HG02885 (cell line): ENCODE measurements around the gene B9D1.

Experiments used
- ATAC-seq: cut with Tn5 transposase; IDR thresholded peaks from one replicate; pipeline ENCODE4 v1.9.1; 2021; ENCODE audit warnings: mild to moderate bottlenecking; ENCODE audit not compliant: unreplicated experiment, poor library complexity

B9D1 gene, protein sequence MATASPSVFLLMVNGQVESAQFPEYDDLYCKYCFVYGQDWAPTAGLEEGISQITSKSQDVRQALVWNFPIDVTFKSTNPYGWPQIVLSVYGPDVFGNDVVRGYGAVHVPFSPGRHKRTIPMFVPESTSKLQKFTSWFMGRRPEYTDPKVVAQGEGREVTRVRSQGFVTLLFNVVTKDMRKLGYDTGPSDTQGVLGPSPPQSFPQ

DNA sequence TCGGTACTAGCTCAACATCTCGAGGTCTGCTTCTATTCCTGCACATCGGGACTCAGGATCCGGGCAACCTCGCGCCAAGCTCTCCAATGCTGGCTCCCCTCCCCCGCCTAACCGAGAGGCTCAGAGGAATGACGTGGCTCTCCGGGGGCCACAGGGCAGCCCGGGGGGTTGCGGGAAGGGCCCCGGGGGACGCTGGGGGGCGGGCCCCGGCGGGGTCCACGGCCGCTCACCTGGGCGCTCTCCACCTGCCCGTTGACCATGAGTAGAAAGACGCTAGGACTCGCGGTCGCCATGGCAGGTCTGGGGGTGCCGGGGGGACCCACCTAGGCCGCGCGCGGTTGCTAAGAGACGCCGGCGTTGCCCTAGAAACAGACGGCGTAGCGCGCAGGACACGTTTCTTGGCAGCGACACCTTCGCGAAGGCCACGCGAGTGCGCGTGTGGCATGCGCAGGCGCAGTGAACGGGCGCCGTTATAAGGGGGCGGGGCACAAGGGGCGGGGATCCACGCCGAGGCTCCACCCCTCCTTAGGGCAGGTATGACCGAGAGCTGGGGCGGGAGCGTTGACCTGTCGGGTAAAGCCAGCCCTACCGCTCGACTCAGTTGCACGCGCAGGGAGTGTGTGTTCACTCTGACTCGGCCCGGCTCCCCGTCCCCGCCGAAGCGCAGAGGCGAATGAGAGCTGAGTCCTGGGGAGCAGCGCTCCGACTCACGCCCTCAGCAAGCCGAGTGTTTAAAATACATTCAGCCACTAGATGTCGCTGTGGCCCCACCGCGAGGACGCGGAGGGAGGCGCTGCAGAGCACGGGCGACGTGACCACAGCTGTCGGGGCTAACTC lies at the start of gene B9D1:
B9D1 (minus strand) TSS at position 447 of the 837 bp plus-strand sequence; CDS start at position 293, 154 bp downstream.
- ATAC-seq, result peak; percentile 82

DNA sequence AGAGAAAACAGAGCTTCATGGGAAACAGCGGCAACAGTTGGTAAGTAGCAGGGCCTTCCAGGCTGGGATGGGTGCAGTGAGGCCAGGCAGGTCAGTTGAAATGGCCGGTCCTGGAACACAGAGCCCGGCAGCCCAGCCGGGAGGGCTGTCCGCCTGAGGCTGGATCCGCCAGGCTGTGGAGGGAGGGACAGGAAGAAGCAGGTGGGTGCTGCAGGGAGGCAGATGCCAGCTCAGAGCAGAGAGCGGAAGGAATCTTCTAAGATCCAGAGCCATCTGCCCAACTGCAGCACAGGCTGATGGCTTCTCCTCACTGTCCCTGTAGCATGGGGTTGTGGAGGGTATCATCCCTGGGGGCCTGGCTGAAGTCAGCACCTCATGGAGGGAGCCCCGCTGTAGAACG lies 49.1 kb upstream of the B9D1 start:
- no peak for ATAC-seq

DNA sequence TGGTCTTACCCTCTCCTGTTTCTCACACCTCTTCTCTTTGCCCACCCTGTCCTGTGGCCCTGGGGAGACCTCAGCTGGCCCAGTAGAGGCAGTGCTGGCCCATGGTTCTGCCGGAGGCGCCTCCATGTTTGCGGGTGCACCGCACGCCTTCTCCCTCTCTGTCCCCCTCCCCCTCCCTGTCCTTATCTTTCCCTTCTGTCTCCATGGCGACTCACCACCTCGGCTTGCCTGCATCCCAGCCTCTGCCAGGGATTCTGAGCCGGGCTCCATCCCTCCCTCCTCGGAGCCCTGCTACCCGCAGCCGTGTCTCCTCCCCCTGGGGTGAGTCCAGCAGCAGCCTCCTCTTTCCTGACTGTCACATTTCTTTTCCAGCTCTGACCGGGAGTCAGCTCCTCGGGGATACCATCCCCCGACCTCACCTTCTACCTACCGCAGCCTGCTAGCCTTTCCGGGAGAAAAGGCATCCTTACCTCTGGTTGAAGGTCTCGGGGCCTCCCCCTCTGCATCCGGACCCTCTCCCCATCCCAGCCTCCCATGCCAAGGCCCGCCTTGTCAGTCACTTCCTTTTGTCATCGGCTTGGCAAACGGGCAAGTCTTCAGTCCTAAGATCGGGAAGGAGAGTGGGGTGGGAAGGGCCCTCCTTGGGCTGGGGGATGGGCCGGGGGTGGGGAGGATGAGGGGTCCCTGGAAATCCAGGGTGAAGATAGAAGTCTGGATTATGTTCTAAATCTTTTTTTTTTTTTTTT lies 48.5 kb upstream of the B9D1 start, which contains the start of gene RNF112:
RNF112 (plus strand) TSS at position 358 of the 746 bp plus-strand sequence; CDS start at position 535, 177 bp downstream.
- no peak for ATAC-seq

DNA sequence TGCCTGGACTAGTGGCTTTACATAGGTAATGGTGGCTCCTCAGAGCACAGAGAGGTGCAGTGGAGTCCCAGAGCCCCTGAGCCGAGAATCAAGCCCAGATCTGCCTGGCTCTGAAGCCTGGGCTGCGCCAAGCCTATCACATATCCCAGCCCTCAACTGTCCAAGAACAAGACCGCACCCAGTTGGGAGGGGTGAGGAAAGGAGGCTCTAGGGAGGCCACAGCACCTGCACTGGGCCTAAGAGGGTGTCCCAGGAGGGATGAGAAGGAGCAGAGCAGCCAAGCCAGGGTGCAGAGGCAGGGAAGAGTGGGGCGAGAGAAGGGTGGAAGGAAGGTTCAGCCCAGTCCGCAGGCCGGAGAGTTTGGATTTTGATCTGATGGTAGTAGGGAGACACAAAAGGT lies 47.6 kb upstream of the B9D1 start:
- ATAC-seq, result no peak

DNA sequence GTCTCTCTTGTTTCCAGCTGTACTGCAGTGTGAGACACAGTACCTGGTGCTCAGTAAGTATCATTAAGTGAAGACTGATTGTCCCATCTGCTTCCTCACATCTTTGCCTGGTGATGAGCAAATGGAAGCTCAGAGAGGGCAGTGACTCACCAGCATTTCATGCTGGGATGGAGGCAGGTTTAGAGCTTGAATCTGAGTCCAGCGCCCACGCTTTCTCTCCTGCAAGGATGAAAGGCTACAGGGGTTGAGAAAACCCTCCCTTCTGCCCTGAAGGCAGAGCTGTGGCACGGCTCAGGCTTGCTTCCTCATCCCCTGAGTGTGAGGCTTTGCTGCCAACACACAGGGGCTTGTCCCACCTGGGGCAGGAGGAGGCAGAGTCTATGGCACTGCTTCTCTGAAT lies 47.0 kb upstream of the B9D1 start:
- no peak for ATAC-seq

DNA sequence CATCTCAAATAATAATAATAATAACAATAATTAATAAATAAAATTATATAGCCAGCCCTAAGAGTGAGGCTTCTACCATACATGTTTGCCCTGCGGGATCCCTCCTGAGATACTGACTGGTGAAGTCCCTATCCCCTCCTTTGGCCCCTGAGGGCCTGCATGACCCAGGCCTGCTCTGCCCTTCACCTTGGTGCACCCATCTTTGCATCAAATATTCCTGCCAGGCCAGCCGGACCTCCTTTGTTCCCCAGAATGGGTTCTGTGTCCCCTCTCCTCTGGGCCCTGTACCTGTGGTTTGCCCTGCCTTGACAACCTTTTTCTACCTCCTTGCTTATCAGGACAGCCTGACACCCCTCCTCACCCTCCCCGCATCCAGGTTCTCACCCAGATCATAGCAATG lies 46.5 kb upstream of the B9D1 start:
- ATAC-seq, result no peak

DNA sequence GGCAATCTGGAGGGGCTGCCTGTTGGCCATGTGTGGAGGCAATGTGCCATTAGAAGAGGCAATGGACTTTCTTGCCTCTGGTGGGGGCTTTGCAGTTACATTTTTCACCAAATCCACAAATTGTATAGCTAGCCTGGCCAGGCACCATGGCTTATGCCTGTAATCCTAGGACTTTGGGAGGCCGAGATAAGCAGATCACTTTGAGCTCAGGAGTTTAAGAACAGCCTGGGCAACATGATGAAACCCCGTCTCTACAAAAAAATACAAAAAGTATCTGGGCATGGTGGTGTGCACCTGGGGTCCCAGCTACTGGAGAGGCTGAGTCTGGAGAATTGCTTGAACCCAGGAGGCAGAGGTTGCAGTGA lies 45.8 kb upstream of the B9D1 start:
- ATAC-seq, result no peak

DNA sequence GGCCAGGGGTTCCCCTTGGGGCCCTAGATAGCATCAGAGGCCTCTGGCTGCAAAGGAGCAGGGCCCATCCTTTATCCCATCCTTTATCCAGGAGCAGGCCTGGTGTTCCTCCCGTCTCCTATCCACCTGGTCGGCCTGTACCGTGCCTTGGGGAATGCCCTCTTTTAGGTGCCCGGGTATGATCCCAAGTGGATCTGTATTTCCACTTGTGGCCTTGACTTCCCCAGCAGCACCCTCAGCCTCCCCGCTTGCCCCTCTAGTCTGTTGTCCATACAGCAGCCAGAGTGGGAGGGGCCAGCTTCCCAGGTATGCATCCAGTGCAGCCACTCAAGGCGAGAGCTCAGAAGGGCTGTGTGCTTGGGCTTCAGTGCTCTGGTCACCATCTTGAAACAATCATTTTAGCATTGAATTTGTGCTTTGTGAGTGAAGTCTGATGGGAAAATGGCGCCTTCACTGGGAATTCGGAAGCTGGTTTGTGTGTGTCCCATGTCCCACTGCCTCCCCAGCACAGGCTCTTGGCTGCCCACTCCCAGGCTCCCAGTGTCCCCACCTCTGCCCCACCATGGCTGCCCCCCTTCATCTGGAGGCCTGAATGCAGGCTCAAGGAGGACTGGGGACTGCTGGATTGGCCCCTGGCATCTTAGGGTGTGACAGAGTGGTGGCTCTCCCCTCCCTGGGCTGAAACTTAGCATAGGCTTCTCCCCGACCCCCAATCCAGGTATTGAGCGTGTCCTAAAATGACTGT lies 45.2 kb upstream of the B9D1 start:
- no peak for ATAC-seq

DNA sequence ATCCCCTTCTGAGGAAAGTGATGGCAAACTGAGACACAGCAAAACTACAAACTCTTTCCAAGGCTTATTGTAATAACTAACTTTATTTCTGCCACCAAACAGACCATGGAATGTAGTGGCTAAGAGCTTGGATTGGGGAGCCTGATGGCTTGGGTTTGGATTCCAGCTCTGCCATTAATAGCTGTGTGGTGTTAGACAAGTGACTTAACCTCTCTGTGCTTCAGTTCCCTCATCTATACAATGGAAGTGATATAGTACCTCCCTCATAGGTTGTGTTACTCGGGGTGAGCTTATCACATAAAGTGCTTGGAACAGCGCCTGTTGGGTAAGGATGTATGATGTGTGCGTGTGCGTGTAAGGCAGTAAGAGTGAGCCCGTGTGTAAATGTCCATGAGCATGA lies 42.6 kb upstream of the B9D1 start:
- no peak for ATAC-seq

DNA sequence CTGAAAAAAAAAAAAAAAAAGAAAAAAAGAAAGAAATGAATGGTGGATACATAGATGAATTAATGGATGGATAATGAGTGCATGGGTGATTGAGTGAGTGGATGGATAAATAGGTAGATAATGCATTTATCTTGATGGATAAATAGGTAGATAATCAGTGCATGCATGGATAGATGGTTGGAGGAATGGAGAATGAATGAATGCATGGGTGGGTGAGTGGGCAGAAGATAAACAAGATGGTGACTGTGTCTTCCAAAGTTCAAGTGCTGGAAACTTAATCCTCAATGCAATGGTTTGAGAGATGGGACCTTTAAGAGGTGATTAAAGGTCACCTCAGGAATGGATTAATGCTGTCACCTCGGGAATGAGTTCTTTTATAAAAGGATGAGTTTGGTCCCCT lies 41.7 kb upstream of the B9D1 start:
- no peak for ATAC-seq

DNA sequence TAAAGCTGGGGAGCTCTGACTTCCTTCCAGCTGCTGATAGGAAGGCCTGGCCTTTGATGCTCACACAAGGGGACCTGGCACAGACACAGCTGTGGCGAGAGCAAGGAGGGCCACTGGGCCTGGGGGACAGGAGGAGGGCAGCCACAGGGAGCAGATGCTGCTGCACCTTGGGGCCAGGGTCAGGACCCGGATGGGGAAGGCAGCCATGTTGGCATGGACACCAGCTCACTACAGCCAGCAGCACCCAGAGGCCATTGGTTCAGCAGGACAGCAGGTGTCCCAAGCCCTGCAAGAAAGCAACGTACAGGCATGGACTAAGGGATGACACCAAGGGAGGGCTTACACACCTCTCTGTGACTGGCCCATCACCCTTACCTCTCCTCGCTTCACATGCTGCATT lies 40.5 kb upstream of the B9D1 start:
- no peak for ATAC-seq

DNA sequence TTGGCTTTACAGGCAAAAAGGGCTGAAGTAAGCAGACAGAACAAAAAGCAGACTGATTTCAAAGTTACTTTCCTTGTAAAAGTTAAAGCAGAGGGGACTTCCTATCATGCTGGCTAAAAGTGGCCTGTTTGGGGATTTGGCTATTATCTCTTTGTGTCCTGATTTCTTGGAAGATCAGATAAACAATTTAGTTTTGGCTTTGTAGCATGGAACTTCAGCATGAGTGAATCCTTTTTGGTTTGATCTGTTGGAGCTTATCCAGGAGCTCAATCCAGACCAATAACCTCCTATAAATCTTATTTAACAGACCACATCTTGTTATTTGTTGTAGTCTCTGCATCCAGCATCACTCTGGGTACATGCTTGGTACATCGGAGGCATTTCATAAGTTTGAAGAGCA lies 39.6 kb upstream of the B9D1 start:
- no peak for ATAC-seq

DNA sequence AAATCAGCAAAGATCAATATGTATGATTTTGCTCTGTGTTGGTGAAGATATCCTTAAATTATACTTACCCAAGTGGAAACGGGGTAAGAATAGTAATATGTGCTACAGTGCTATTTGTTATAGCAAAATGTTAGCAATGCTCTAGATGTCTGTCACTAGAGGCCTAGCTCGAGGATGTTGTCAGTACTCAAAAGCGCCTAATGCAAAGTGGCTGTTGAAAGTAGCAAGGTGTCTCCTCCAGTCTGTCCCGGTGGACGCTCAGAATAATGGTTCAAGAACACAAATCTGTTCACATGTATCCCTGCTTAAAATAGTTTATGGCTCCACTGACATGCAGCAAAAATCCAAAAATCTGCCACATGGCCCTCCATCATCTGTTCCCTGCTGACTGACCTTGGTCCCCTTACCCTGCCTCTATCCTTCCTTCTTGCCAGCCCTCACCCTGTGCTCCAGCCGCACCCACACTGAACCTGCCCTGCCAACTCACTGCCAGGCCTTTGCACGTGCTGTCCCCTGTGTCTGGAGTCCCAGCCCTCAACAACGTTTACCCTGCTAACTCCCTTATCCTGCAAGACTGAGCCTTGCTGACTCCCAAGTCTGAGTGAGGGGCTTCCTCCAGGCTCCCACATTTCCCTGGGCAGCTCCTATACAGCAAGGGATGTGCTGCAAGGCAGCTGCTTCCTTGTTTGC lies 38.9 kb upstream of the B9D1 start:
- ATAC-seq, result no peak

DNA sequence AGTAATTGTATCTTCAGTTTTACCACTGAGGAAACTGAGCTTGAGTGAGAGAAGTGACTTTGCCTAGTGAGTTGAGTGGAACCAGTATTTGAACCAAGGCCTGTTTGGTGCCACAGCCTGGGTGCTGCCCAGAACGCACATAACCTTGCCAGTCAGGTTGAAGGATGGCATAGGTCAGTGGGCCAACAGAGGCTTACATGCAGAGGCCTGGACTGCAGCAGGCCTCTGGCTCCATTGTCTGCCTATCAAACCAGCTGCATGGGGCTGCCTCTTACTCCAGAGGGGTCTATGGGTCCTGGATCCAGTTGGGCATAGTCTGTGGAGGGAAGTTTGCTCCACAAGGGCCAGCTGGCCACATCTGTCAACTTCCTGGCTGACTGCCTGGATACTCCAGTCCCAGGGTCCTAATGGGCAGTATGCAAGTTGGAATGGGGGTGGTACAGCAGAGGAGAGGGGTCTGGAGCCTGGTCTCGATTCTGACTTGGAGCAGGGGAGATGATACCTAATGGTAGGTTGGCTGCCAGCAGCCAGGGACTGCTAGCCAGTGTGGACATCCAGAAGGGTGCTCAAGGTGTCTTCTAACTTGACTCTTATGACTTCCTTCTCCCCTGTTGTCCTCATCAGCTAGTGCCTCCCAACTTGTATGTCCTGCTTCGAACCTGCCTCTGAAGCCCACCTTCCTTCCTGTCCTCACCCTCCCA lies 37.4 kb upstream of the B9D1 start:
- ATAC-seq, result no peak

DNA sequence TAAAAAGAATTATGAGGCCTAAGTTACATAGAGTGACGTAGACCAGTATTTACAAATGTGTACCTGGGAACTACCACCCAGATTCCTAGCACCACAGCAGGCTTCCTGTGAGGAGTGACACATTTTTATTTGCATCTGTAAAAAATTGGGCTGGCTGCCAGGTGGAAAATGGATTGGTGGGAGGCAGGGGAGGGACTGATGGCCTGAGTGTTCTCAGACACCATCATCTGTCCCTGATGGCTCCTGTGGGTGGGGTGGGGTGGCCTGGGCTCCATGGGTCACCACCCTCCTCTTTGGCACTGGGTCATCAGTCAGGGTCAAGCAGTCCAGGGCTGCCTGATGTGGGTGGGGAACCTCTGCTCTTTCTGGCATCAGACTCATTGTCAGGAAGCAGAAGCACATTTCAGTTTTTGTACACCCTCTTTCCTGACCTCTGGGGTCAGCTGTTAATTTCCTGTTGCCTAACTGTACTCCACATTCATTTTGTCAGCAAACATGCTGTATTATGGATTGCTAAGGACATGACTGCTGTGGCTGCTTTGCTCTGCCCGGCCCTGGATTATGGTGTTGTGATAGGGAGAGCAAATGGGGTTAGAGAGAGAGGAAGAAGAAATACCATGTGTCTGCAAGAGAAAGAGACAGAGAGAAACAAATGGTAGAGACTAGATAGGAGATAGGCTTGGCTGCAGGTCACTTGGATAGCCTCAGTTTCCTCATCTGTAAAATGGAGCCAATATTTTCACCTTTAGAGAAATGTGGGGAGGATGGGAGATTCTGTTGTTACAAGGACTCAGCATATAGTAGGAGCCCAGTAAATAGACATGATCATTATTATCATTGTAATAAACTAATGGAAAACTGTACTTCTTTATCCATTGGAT lies 36.0 kb upstream of the B9D1 start:
- ATAC-seq, result no peak

DNA sequence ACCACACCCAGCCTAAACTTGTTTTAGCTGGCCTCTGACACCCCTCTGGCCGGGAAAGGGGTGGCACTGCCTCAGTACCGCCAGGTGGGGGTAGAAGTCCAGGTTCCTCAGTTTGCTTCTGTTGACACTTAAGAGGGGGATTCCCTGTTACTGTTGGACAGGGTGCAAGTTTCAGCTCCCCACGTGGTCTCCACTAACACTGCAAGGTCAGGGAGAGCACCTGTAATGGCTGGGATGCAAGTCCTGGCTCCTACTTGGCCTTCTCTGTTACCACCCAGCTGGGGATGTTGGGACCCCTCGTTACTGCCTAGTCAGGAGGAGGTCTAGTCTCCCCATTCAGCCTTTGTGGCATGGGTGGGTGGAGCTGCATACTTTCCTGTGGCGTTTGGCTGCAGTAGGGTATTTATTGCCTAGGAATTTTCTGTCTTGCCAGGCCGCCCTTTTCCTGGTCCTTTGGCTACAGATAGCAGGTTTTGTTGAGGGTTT lies 35.1 kb upstream of the B9D1 start:
- ATAC-seq, result no peak

DNA sequence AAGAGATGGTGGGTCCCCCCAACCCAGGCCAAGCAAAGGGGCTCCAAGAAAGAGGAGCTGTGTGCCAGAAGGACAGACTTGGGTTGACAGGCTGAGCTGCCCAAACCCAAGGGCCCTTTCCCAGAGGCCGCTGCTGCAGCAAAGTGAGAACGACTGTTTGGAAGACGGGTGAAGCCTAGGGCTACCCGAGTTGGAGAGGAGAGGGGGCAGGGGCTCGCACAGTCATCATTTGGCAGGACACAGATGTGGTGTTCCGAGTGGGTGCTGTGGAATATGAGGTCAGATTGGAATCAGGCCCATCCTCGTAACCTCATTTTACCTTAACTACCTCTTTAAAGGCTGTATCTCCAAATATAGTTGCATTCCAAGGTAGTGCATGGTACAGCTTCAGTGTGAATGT lies 29.8 kb upstream of the B9D1 start:
- no peak for ATAC-seq

DNA sequence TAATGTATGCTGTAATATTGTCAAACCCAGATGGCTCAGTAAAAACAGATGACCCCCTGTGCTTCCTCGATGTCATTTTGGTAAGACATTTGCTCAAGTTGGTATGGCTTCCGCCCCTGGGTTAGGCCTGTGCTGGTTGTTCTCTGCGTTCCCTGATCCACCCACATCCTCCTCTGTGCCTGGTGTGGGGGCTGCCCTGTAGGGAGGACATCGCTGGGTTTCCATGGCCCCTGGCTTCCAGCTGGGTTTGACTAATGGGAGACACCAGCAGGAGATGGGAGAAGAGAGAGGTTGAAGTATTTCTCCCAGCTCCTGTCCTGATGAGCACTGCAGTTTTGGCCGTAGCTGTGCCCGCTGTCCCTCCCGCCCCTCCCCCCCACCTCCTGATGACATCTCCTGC lies 28.9 kb upstream of the B9D1 start:
- no peak for ATAC-seq
